IMR-90 (cell line): Measurements from ENCODE around the gene C1QTNF3. TPM values are rescaled to one million over a fixed set of nuclear protein-coding genes. Genes with fewer than 3 reads are reported as not detected.

Source experiments
- ATAC-seq: fragments of 200-7000 bp; cut with Tn5 transposase; 2 replicates; pipeline ENCODE4 v1.9.1; 2020; ENCODE audit warnings: low read depth, mild to moderate bottlenecking, moderate library complexity
- BruUV-seq: library from RNA; stranded (reverse); fragments of 400-500 nt; replicated peaks from 2 replicates; lab custom pipeline; 2021; lab: Mats Ljungman, UMichigan
- CTCF ChIA-PET: fragments of 300-600 bp; formaldehyde crosslinking; extraction: SDS; loops from one replicate; lab custom pipeline; 2021; ENCODE audit warnings: antibody characterized with exemption; lab: Yijun Ruan, JAX
- POLR2A ChIA-PET: fragments of 300-600 bp; sonication (Branson Sonifier 250); formaldehyde crosslinking; loops from one replicate; lab custom pipeline; 2022; ENCODE audit warnings: antibody characterized with exemption; ENCODE audit not compliant: unreplicated experiment; lab: Charles Lee
- DNase-seq: peaks from one replicate; pipeline ENCODE4 v3.0.0; 2013
- H2AFZ ChIP-seq: replicated peaks from 2 replicates; pipeline ENCODE3; 2013; ENCODE audit warnings: low read length, mild to moderate bottlenecking; ENCODE audit not compliant: poor library complexity
- H2AK5ac ChIP-seq: 2 replicates; pipeline ENCODE4 v1.6.1; 2013; ENCODE audit warnings: low read depth, low read length, inconsistent platforms
- H2AK9ac ChIP-seq: replicated peaks from 2 replicates; pipeline ENCODE3; 2013; ENCODE audit warnings: mild to moderate bottlenecking, low read depth, low read length, moderate library complexity; ENCODE audit not compliant: poor library complexity
- H2BK120ac ChIP-seq: 2 replicates; pipeline ENCODE4 v1.6.1; 2013; ENCODE audit warnings: low read depth, low read length, inconsistent platforms
- H2BK15ac ChIP-seq: 3 replicates; pipeline ENCODE4 v1.6.1; 2013; ENCODE audit warnings: low read depth, low read length, inconsistent platforms
- H2BK20ac ChIP-seq: 2 replicates; pipeline ENCODE4 v1.6.1; 2013; ENCODE audit warnings: low read depth, mild to moderate bottlenecking, inconsistent platforms, low read length, moderate library complexity
- H2BK5ac ChIP-seq: 2 replicates; pipeline ENCODE4 v1.6.1; 2013; ENCODE audit warnings: mild to moderate bottlenecking, low read depth, low read length, inconsistent platforms; ENCODE audit not compliant: poor library complexity, severe bottlenecking
- H3K14ac ChIP-seq: replicated peaks from 2 replicates; pipeline ENCODE4 v1.6.1; 2013; ENCODE audit warnings: low read depth, low read length, inconsistent platforms
- H3K18ac ChIP-seq: 2 replicates; pipeline ENCODE4 v1.6.1; 2013; ENCODE audit warnings: low read depth, low read length, control low read depth
- H3K23ac ChIP-seq: 2 replicates; pipeline ENCODE4 v1.6.1; 2013; ENCODE audit warnings: low read depth, low read length, inconsistent platforms
- H3K27ac ChIP-seq: 2 replicates; pipeline ENCODE4 v1.5.1; 2013; ENCODE audit warnings: mild to moderate bottlenecking, control low read depth, low read length; ENCODE audit not compliant: insufficient read depth
- H3K27me3 ChIP-seq: 2 replicates; pipeline ENCODE4 v1.6.1; 2013; ENCODE audit warnings: low read length; ENCODE audit not compliant: control insufficient read depth, insufficient read depth
- H3K36me3 ChIP-seq: 2 replicates; pipeline ENCODE4 v1.6.1; 2013; ENCODE audit warnings: low read length, mixed read lengths; ENCODE audit not compliant: control insufficient read depth, insufficient read depth
- H3K4ac ChIP-seq: 2 replicates; pipeline ENCODE4 v1.6.1; 2013; ENCODE audit warnings: low read depth, low read length, inconsistent platforms
- H3K4me1 ChIP-seq: 2 replicates; pipeline ENCODE4 v1.6.1; 2013; ENCODE audit warnings: low read length, mixed read lengths; ENCODE audit not compliant: control insufficient read depth, insufficient read depth
- H3K4me2 ChIP-seq: 2 replicates; pipeline ENCODE4 v1.6.1; 2013; ENCODE audit warnings: low read depth, mild to moderate bottlenecking, control low read depth, low read length, moderate library complexity
- H3K4me3 ChIP-seq: 2 replicates; pipeline ENCODE4 v1.5.1; 2013; ENCODE audit warnings: low read depth, mild to moderate bottlenecking, control low read depth, low read length, moderate library complexity; ENCODE audit not compliant: insufficient read depth
- H3K56ac ChIP-seq: 2 replicates; pipeline ENCODE4 v1.6.1; 2013; ENCODE audit warnings: low read length, inconsistent platforms; ENCODE audit not compliant: insufficient read depth; ENCODE audit errors: extremely low read depth
- H3K79me1 ChIP-seq, 2 experiments: 2 replicates each; pipeline ENCODE4 v1.6.1; 2013; ENCODE audit warnings: low read length in 2 of 2, inconsistent platforms in 1 of 2, low read depth in 1 of 2
- H3K9ac ChIP-seq: 2 replicates; pipeline ENCODE4 v1.6.1; 2013; ENCODE audit warnings: low read depth, low read length, control low read depth
- H3K9me1 ChIP-seq: 2 replicates; pipeline ENCODE4 v1.6.1; 2013; ENCODE audit warnings: low read length, inconsistent platforms; ENCODE audit not compliant: insufficient read depth
- H3K9me3 ChIP-seq: 2 replicates; pipeline ENCODE4 v1.6.1; 2013; ENCODE audit warnings: low read length; ENCODE audit not compliant: control insufficient read depth, insufficient read depth
- H4K20me1 ChIP-seq: 2 replicates; pipeline ENCODE4 v1.6.1; 2013; ENCODE audit warnings: low read length, inconsistent platforms; ENCODE audit not compliant: insufficient read depth
- H4K5ac ChIP-seq: 2 replicates; pipeline ENCODE4 v1.6.1; 2013; ENCODE audit warnings: mild to moderate bottlenecking, low read depth, low read length, control low read depth
- H4K8ac ChIP-seq, 2 experiments: 2 replicates each; pipeline ENCODE4 v1.6.1; 2013; ENCODE audit warnings: low read depth in 2 of 2, low read length in 2 of 2, control low read depth in 1 of 2, inconsistent platforms in 1 of 2
- H4K91ac ChIP-seq: 2 replicates; pipeline ENCODE4 v1.6.1; 2013; ENCODE audit warnings: low read depth, low read length, inconsistent platforms; ENCODE audit not compliant: insufficient read depth
- BHLHE40 ChIP-seq: fragments of 150-350 bp; IDR thresholded peaks from 2 replicates; pipeline ENCODE4 v1.6.1; 2016; ENCODE audit warnings: mild to moderate bottlenecking, low read depth, low read length
- CEBPB ChIP-seq: IDR thresholded peaks from 2 replicates; pipeline ENCODE4 v1.6.1; 2012; ENCODE audit warnings: low read depth, low read length, improper control_type of control experiment
- CHD1 ChIP-seq: IDR thresholded peaks from 2 replicates; pipeline ENCODE4 v1.6.1; 2012; ENCODE audit warnings: low read depth, low read length, improper control_type of control experiment
- CTCF ChIP-seq: conservative IDR thresholded peaks from 2 replicates; pipeline ENCODE4 v1.5.1; 2012; ENCODE audit warnings: mild to moderate bottlenecking, low read depth, low read length, improper control_type of control experiment
- ELK1 ChIP-seq: fragments of 150-350 bp; IDR thresholded peaks from 2 replicates; pipeline ENCODE4 v1.6.1; 2016; ENCODE audit warnings: low read depth, mild to moderate bottlenecking, low read length, moderate library complexity, borderline replicate concordance
- FOS ChIP-seq: fragments of 150-350 bp; IDR thresholded peaks from 2 replicates; pipeline ENCODE4 v1.6.1; 2016; ENCODE audit warnings: low read depth, low read length
- MAFK ChIP-seq: IDR thresholded peaks from 2 replicates; pipeline ENCODE4 v1.6.1; 2012; ENCODE audit warnings: low read depth, low read length, improper control_type of control experiment
- MAZ ChIP-seq: IDR thresholded peaks from 2 replicates; pipeline ENCODE4 v1.6.1; 2012; ENCODE audit warnings: low read depth, mild to moderate bottlenecking, low read length, improper control_type of control experiment, moderate library complexity, borderline replicate concordance
- MXI1 ChIP-seq: IDR thresholded peaks from 2 replicates; pipeline ENCODE4 v1.6.1; 2012; ENCODE audit warnings: low read depth, mild to moderate bottlenecking, low read length, moderate library complexity, borderline replicate concordance
- NFE2L2 ChIP-seq: fragments of 150-350 bp; IDR thresholded peaks from 2 replicates; pipeline ENCODE4 v1.6.1; 2016; ENCODE audit warnings: low read depth, mild to moderate bottlenecking, low read length
- POLR2A ChIP-seq: IDR thresholded peaks from 2 replicates; pipeline ENCODE4 v1.6.1; 2012; ENCODE audit warnings: mild to moderate bottlenecking, low read depth, low read length
- RAD21 ChIP-seq: IDR thresholded peaks from 2 replicates; pipeline ENCODE4 v1.6.1; 2012; ENCODE audit warnings: low read length, improper control_type of control experiment
- RCOR1 ChIP-seq: IDR thresholded peaks from 2 replicates; pipeline ENCODE4 v1.6.1; 2012; ENCODE audit warnings: mild to moderate bottlenecking, low read length, improper control_type of control experiment; ENCODE audit not compliant: insufficient replicate concordance
- RFX5 ChIP-seq: IDR thresholded peaks from 2 replicates; pipeline ENCODE4 v1.8.0; 2012; ENCODE audit warnings: low read depth, mild to moderate bottlenecking, low read length, moderate library complexity
- SMC3 ChIP-seq: fragments of 150-350 bp; IDR thresholded peaks from 2 replicates; pipeline ENCODE4 v1.6.1; 2016; ENCODE audit warnings: low read depth, mild to moderate bottlenecking, antibody characterized with exemption, low read length, moderate library complexity
- USF2 ChIP-seq: fragments of 150-350 bp; IDR thresholded peaks from 2 replicates; pipeline ENCODE4 v1.6.1; 2017; ENCODE audit warnings: mild to moderate bottlenecking, antibody characterized with exemption, low read length, low read depth
- WGBS, 2 experiments: methylation state at CpG; one replicate each; pipeline versions ENCODE4 v1.1.5 to v1.1.7; 2013; ENCODE audit warnings: missing lambda C conversion rate in 2 of 2; ENCODE audit not compliant: insufficient read length in 1 of 2; ENCODE audit errors: extremely low coverage in 2 of 2; 5-methylcytosine and 5-hydroxymethylcytosine counted together
- dilution Hi-C: fragments of 300-500 bp; cut with HindIII; formaldehyde crosslinking; loops from one replicate; pipeline ENCODE4 v1.14.3; 2018; ENCODE audit warnings: low sequenced_read_pairs; ENCODE audit not compliant: unreplicated experiment
- in situ Hi-C: fragments of 300-500 bp; cut with MboI; formaldehyde crosslinking; loops from 3 replicates; pipeline ENCODE4 v1.14.3; 2019; ENCODE audit warnings: low sequenced_read_pairs, inconsistent platforms, mixed read lengths
- intact Hi-C: fragments of 100-400 bp; cut with micrococcal nuclease; formaldehyde crosslinking; loops from 2 replicates; pipeline ENCODE4 v1.10.0; 2022
- polyA plus RNA-seq, 3 experiments: library from polyadenylated mRNA; depleted of rRNA; stranded (reverse); fragments of >200 nt; gene quantifications; 2 replicates each; pipeline ENCODE4 v1.2.3, GENCODE V29; 2012; ENCODE audit warnings: low replicate concordance in 1 of 3
- total RNA-seq: library from RNA; depleted of rRNA; stranded (reverse); fragments of >200 nt; gene quantifications from 2 replicates; pipeline ENCODE4 v1.2.3, GENCODE V29; 2012

The C1QTNF3 gene
- total and polyA plus RNA-seq, 2 of the 4 experiments (the other 2 are of a cell fraction), result 1.0 to 1.4 TPM

- Histone ChIP-seq H3K9ac (no peak overlapping the region), H4K20me1 (no peaks in the 10 kb centered on the region), H3K36me3 (no peaks in the 10 kb centered on the region), H4K8ac (no peak overlapping the region), H2AK5ac (no peak overlapping the region), H3K56ac (no peak overlapping the region), H2BK15ac (no peak overlapping the region), H2AK9ac (no peak overlapping the region), H2BK120ac (no peak overlapping the region), H3K4me2 (no peak overlapping the region), H3K14ac (no peak overlapping the region), H3K23ac (no peak overlapping the region), H3K79me1 (no peaks in the 10 kb centered on the region), H2AFZ (no peak overlapping the region), H3K9me1 (no peaks in the 10 kb centered on the region), H3K4me1 (peaks cover 8% of the 10 kb centered on the region; the same call in 1 of the 2 replicates), H2BK5ac (no peak overlapping the region), H3K4ac (no peak overlapping the region), H4K91ac (no peak overlapping the region), H3K18ac (no peak overlapping the region), H3K27ac (no peak overlapping the region), H3K27me3 (no peaks in the 10 kb centered on the region), H3K4me3 (no peak overlapping the region), H3K9me3 (no peaks in the 10 kb centered on the region), H2BK20ac (no peak overlapping the region), H4K5ac (no peak overlapping the region)
- intact Hi-C loops, result no loop called here
- CTCF ChIA-PET, result no interaction called here
- no peak for TF ChIP-seq FOS
- TF ChIP-seq MAFK, result no peak
- TF ChIP-seq MAZ, result no peak
- TF ChIP-seq MXI1, result no peak
- TF ChIP-seq RCOR1, result no peak
- no peak for TF ChIP-seq POLR2A
- no peak for TF ChIP-seq BHLHE40
- TF ChIP-seq USF2, result no peak
- no peak for TF ChIP-seq CTCF
- TF ChIP-seq SMC3, result no peak
- TF ChIP-seq RAD21, result no peak
- TF ChIP-seq CHD1, result no peak
- no peak for TF ChIP-seq CEBPB
- TF ChIP-seq RFX5, result no peak
- TF ChIP-seq ELK1, result no peak
- no peak for TF ChIP-seq NFE2L2
- POLR2A ChIA-PET, result no interaction called here
- BruUV-seq, result no TSS peak
- DNase-seq (no peak), ATAC-seq (no peak)
- in situ Hi-C loops, result no loop called here
- no CpG with 5 or more reads among the region's 1 CpG for WGBS, 2 experiments
- dilution Hi-C loops, result no loop called here
Observed at GRCh38 chr5:34020726-34021125, 22.3 kb downstream of the C1QTNF3 start.
